ENCODE results near the gene TMEM184B. TPM values are rescaled to one million over a fixed set of nuclear protein-coding genes. Genes with fewer than 3 reads are reported as not detected.

TMEM184B gene
- total RNA-seq, 1 experiment from 2014 or later = 89.7 TPM

DNA sequence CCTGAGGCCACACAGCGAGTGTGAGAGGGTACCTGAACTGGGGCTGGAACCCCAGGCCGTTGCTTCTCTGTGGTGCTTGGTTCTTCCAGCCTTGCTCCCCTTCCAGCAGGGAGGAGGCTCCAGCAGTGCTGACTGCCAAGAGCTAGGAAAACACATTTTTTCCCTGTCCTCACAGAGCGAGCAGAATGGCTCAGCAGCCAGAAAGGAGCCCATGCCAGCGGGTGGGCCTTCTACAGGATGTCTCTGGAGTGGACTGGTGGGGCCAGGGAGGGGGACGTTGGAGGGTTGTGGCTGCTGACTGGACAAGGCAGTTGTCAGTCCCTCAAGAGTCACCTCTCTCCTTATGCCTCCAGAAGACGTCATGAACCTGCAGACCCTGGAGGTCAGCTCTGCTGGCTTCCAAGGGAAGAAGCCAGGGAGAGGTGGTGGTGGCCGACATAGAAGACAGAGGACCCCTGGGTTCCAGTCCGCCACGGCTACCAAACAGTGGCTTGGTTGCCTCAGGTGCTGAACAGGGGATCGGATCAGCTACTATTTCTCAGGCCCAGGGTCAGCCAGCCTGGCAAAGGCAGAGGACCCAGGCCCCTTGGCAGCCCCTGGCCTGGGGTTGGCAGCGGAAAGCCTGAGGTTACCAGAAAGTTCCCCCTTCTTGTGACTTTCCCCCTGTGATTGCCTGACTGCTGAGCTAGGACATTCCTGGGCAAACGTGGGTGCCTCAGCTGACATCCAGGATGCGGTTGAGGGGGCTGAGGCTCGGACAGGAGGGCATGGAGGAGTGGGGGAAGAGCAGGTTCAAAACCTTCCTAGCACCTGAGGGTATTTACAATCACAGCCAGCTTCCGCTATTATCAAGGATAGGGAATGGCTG lies 67.3 kb downstream of the TMEM184B start (continued):
- TF ChIP-seq, protein P1, sequence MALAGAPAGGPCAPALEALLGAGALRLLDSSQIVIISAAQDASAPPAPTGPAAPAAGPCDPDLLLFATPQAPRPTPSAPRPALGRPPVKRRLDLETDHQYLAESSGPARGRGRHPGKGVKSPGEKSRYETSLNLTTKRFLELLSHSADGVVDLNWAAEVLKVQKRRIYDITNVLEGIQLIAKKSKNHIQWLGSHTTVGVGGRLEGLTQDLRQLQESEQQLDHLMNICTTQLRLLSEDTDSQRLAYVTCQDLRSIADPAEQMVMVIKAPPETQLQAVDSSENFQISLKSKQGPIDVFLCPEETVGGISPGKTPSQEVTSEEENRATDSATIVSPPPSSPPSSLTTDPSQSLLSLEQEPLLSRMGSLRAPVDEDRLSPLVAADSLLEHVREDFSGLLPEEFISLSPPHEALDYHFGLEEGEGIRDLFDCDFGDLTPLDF (CRISPR knock-in tag; IDR thresholded peaks at IDR 0.05) = no peak
- TF ChIP-seq, protein P2, sequence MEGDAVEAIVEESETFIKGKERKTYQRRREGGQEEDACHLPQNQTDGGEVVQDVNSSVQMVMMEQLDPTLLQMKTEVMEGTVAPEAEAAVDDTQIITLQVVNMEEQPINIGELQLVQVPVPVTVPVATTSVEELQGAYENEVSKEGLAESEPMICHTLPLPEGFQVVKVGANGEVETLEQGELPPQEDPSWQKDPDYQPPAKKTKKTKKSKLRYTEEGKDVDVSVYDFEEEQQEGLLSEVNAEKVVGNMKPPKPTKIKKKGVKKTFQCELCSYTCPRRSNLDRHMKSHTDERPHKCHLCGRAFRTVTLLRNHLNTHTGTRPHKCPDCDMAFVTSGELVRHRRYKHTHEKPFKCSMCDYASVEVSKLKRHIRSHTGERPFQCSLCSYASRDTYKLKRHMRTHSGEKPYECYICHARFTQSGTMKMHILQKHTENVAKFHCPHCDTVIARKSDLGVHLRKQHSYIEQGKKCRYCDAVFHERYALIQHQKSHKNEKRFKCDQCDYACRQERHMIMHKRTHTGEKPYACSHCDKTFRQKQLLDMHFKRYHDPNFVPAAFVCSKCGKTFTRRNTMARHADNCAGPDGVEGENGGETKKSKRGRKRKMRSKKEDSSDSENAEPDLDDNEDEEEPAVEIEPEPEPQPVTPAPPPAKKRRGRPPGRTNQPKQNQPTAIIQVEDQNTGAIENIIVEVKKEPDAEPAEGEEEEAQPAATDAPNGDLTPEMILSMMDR (IDR thresholded peaks at IDR 0.05) = no peak
- TF ChIP-seq OVOL2 (CRISPR knock-in tag; IDR thresholded peaks at IDR 0.05; ENCODE audit: borderline replicate concordance) (no peak), TCF7 (CRISPR knock-in tag; IDR thresholded peaks at IDR 0.05; ENCODE audit: low read depth) (no peak)

DNA sequence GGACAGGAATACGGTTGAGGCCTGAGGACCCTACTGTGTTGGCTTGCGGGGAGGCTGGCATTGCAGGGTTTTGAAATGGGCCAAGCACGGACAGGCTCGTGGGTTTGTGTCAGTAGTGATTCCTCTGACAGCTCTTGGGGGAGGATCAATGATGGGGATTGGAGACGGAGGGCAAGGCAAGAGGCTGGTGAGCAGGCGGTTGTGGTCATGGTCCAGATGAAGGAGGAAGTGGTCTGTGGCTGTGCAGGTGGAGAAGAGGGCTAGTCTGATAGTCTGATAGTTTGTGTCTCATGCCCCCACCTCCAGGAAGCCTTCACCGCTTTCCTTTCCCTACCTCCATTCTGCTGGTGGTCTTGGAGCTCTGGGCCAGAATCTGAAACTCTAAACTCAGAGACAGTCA lies 68.0 kb downstream of the TMEM184B start:
- no peak overlapping the region for H3K27ac Mint-ChIP-seq
- no peaks in the 10 kb centered on the region for H3K9me3 Mint-ChIP-seq
- DNase-seq (ENCODE audit: low spot score) (no peak), ATAC-seq (no peak)
- peaks cover 47% of the 10 kb centered on the region for H3K27me3 Mint-ChIP-seq (ENCODE audit: low read depth)
- peaks cover 12% of the 10 kb centered on the region for H3K4me1 Mint-ChIP-seq
- ChIA-PET CTCF (interaction anchor here (1.0 to 2.3 kb wide), 3 partner anchors 10 to 153 kb away, joined by 3 to 6 read pairs (median 6); no protein-coding TSS in a partner anchor), POLR2A (no interaction called here)
- TF ChIP-seq, protein P3, sequence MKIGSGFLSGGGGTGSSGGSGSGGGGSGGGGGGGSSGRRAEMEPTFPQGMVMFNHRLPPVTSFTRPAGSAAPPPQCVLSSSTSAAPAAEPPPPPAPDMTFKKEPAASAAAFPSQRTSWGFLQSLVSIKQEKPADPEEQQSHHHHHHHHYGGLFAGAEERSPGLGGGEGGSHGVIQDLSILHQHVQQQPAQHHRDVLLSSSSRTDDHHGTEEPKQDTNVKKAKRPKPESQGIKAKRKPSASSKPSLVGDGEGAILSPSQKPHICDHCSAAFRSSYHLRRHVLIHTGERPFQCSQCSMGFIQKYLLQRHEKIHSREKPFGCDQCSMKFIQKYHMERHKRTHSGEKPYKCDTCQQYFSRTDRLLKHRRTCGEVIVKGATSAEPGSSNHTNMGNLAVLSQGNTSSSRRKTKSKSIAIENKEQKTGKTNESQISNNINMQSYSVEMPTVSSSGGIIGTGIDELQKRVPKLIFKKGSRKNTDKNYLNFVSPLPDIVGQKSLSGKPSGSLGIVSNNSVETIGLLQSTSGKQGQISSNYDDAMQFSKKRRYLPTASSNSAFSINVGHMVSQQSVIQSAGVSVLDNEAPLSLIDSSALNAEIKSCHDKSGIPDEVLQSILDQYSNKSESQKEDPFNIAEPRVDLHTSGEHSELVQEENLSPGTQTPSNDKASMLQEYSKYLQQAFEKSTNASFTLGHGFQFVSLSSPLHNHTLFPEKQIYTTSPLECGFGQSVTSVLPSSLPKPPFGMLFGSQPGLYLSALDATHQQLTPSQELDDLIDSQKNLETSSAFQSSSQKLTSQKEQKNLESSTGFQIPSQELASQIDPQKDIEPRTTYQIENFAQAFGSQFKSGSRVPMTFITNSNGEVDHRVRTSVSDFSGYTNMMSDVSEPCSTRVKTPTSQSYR (CRISPR knock-in tag; IDR thresholded peaks at IDR 0.05) = no peak
- TF ChIP-seq ZNF219 (CRISPR knock-in tag; IDR thresholded peaks at IDR 0.05; ENCODE audit: borderline replicate concordance) (no peak), GABPB1 (CRISPR knock-in tag; IDR thresholded peaks at IDR 0.05) (no peak)
- TF ChIP-seq, protein P1 (CRISPR knock-in tag; IDR thresholded peaks at IDR 0.05) = no peak
- no peaks in the 10 kb centered on the region for H3K36me3 Mint-ChIP-seq
- H3K4me3 Mint-ChIP-seq = no peak overlapping the region

DNA sequence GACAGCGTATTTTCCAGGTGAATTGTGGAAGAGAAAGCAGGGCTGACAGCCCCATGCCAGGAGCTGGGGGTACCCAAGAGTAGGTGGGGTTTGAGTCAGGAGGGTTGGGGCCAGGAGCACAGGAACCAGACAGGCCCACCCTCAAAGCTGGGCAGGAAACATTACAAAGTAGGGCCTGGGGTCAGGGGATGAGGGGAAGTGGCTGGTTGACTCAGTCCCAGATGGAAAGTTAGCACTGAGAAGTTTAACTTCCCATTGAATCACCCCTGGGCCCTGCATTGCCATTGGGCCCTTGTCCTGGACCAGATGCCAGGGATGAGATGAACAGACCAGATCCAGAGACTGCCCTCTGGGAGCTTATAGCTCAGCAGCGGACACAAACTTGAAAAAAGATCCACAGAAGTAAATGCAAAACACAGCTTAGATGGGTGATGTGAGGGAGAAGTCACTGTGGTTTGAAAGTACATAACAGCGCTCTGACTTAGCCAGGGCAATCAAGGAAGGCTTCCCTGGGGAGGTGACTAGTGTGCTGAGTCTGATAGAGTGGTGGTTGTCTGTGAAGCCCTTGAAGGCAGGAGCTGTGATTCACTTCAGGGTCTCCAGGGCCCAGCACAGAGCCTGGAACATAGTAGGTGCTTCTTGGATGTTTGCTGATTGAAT lies 68.8 kb downstream of the TMEM184B start:
- CTCF ChIA-PET = interaction anchor here (0.7 to 2.3 kb wide), 9 partner anchors 11 to 152 kb away, joined by 3 to 10 read pairs (median 6); no protein-coding TSS in a partner anchor
- H3K36me3 Mint-ChIP-seq = no peaks in the 10 kb centered on the region
- peaks cover 50% of the 10 kb centered on the region for H3K27me3 Mint-ChIP-seq (ENCODE audit: low read depth)
- H3K27ac Mint-ChIP-seq = no peak overlapping the region
- DNase-seq (ENCODE audit: low spot score) (no peak), ATAC-seq (no peak)
- H3K9me3 Mint-ChIP-seq = no peaks in the 10 kb centered on the region
- peak overlapping the region; percentile 83 for H3K4me3 Mint-ChIP-seq
- POLR2A ChIA-PET = interaction anchor here (0.7 to 1.0 kb wide), 2 partner anchors 11 to 22 kb away, joined by 3 to 5 read pairs; partner anchors contain the start of gene PLA2G6
- TF ChIP-seq FOXP4 (CRISPR knock-in tag; IDR thresholded peaks at IDR 0.05) (no peak), JAZF1 (CRISPR knock-in tag; IDR thresholded peaks at IDR 0.05) (no peak), ZNF396 (CRISPR knock-in tag; IDR thresholded peaks at IDR 0.05; ENCODE audit: borderline replicate concordance) (no peak), STAT6 (CRISPR knock-in tag; conservative IDR thresholded peaks at IDR 0.05; ENCODE audit: low read depth) (no peak)
- H3K4me1 Mint-ChIP-seq = peaks cover 12% of the 10 kb centered on the region

Measured in WTC11 (cell line).